AG09319 (cell line): ENCODE data around the gene CDX1.

ENCODE experiments used
- DNase-seq: peaks from one replicate; pipeline ENCODE4 v3.0.0-alpha.2; 2010; ENCODE audit warnings: low read depth; ENCODE audit errors: extremely low read depth
- CTCF ChIP-seq: IDR thresholded peaks from 2 replicates; pipeline ENCODE4 v1.5.1; 2011; ENCODE audit warnings: low read depth, mild to moderate bottlenecking, inconsistent platforms, low read length, moderate library complexity

The CDX1 gene

GRCh38 chr5:150155258-150156026, 11.1 kb upstream of the CDX1 start, which contains the start of gene PDGFRB:
Gene PDGFRB, minus strand, starts transcription at chr5:150155845. Its CDS starts 18,798 bp downstream, at chr5:150137047.
- peak; percentile 93 for DNase-seq
- TF ChIP-seq CTCF, result no peak; the same call in none of the 2 replicates

- DNase-seq, result no peak
- no peak for TF ChIP-seq CTCF
Measured at GRCh38 chr5:150156027-150156368, 10.6 kb upstream of the CDX1 start.

- TF ChIP-seq CTCF, result no peak
- no peak for DNase-seq
Measured at GRCh38 chr5:150156540-150156939, 10.0 kb upstream of the CDX1 start.

- DNase-seq, result no peak
- TF ChIP-seq CTCF, result no peak
Measured at GRCh38 chr5:150157168-150157567, 9.4 kb upstream of the CDX1 start.

- no peak for DNase-seq
- no peak for TF ChIP-seq CTCF
Measured at GRCh38 chr5:150158170-150158949, 8.2 kb upstream of the CDX1 start.

GRCh38 chr5:150159031-150159430, 7.5 kb upstream of the CDX1 start:
- TF ChIP-seq CTCF, result no peak
- DNase-seq, result no peak

- no peak for TF ChIP-seq CTCF
- DNase-seq, result no peak
Measured at GRCh38 chr5:150159741-150160179, 6.8 kb upstream of the CDX1 start.
